Vagina (tissue), 2 donors: ENCODE results near the gene TRIM52. TPM values are rescaled to one million over a fixed set of nuclear protein-coding genes. Genes with fewer than 3 reads are reported as not detected.

ENCODE experiments used
- DNase-seq, 2 donors: peaks; one replicate each; pipeline ENCODE4 v3.0.0-alpha.2; 2017; ENCODE audit errors: extremely low spot score in 2 of 2
- H3K27ac ChIP-seq: fragments of 200-600 bp; sonication (generic); one replicate; pipeline ENCODE4 v1.5.1; 2019
- H3K27me3 ChIP-seq: fragments of 200-600 bp; sonication (generic); one replicate; pipeline ENCODE4 v1.5.1; 2019
- H3K36me3 ChIP-seq, 2 donors: fragments of 200-600 bp; sonication (generic); one replicate each; pipeline ENCODE4 v1.5.1; 2017 to 2019
- H3K4me1 ChIP-seq: fragments of 200-600 bp; sonication (generic); one replicate; pipeline ENCODE4 v1.5.1; 2019
- H3K4me3 ChIP-seq, 2 donors: fragments of 200-600 bp; sonication (generic); 1 replicate in 1 of 2; 2 replicates in 1 of 2; pipeline ENCODE4 v1.5.1; 2016 to 2019
- H3K9me3 ChIP-seq: fragments of 200-600 bp; sonication (generic); one replicate; pipeline ENCODE4 v1.5.1; 2019
- POLR2A ChIP-seq, 2 donors: fragments of 450-650 bp; IDR thresholded peaks; one replicate each; pipeline ENCODE4 v1.6.1; 2017; ENCODE audit warnings: antibody characterized with exemption in 2 of 2, mild to moderate bottlenecking in 2 of 2, moderate library complexity in 2 of 2
- POLR2AphosphoS5 ChIP-seq, 2 donors: sonication (generic); formaldehyde crosslinking; IDR thresholded peaks; one replicate each; pipeline ENCODE4 v1.9.0; 2017; ENCODE audit warnings: antibody characterized with exemption in 2 of 2, mild to moderate bottlenecking in 2 of 2, low read depth in 1 of 2; ENCODE audit not compliant: insufficient read depth in 1 of 2
- intact Hi-C: fragments of 100-400 bp; cut with DNase I; formaldehyde crosslinking; loops from one replicate; pipeline ENCODE4 v1.15.1; 2023
- total RNA-seq: library from RNA; depleted of rRNA; stranded (reverse); fragments of >200 nt; gene quantifications from one replicate; pipeline ENCODE4 v1.2.3, GENCODE V29; 2016
- TF ChIP-seq, protein P1 (sequence below), 3 experiments: fragments of 450-650 bp in 2 of 3; fragments of 200-600 bp in 1 of 3; sonication (generic) in 1 of 3; IDR thresholded peaks; one replicate each; pipeline ENCODE4 v1.5.1; 2017 to 2019; ENCODE audit warnings: antibody characterized with exemption in 3 of 3, mild to moderate bottlenecking in 2 of 3, moderate library complexity in 2 of 3

Gene TRIM52
- total RNA-seq, 1 donor from 2014 or later, result 17.2 TPM

DNA sequence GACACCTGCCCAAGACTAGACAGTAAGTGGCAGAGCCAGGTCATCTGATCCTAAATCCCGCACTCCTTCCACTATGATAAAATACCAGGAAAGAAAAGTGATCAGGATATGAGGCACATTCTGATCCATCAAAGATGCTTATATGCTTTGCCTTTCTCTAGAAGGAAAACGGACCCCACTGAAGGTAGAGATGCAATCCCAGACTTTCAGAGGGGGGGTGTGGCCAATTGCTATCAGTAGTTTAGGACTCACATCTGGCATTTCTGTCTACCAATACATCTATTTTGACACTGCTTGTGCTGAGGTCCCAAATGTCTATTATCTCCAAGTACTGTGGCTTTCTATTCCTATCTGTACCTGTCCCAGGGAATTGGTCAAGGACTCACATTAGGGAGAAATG, 1.7 kb downstream of the TRIM52 start:
- H3K27me3 ChIP-seq, result no peaks in the 10 kb centered on the region
- H3K4me3 ChIP-seq, result peak overlapping the region; percentile 89 to 99
- DNase-seq, result no peak
- intact Hi-C loops, result no loop called here
- H3K36me3 ChIP-seq, result peaks cover 0 to 9% of the 10 kb centered on the region in 2 donors
- TF ChIP-seq, protein P1, sequence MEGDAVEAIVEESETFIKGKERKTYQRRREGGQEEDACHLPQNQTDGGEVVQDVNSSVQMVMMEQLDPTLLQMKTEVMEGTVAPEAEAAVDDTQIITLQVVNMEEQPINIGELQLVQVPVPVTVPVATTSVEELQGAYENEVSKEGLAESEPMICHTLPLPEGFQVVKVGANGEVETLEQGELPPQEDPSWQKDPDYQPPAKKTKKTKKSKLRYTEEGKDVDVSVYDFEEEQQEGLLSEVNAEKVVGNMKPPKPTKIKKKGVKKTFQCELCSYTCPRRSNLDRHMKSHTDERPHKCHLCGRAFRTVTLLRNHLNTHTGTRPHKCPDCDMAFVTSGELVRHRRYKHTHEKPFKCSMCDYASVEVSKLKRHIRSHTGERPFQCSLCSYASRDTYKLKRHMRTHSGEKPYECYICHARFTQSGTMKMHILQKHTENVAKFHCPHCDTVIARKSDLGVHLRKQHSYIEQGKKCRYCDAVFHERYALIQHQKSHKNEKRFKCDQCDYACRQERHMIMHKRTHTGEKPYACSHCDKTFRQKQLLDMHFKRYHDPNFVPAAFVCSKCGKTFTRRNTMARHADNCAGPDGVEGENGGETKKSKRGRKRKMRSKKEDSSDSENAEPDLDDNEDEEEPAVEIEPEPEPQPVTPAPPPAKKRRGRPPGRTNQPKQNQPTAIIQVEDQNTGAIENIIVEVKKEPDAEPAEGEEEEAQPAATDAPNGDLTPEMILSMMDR (IDR thresholded peaks at IDR 0.05), result no peak
- TF ChIP-seq POLR2A (IDR thresholded peaks at IDR 0.05), result no peak
- TF ChIP-seq POLR2AphosphoS5 (IDR thresholded peaks at IDR 0.05; ENCODE audit: insufficient read depth in 1 of 2, low read depth in 1 of 2), result no peak
- no peak overlapping the region for H3K27ac ChIP-seq
- peaks cover 72% of the 10 kb centered on the region for H3K4me1 ChIP-seq
- H3K9me3 ChIP-seq, result no peaks in the 10 kb centered on the region

DNA sequence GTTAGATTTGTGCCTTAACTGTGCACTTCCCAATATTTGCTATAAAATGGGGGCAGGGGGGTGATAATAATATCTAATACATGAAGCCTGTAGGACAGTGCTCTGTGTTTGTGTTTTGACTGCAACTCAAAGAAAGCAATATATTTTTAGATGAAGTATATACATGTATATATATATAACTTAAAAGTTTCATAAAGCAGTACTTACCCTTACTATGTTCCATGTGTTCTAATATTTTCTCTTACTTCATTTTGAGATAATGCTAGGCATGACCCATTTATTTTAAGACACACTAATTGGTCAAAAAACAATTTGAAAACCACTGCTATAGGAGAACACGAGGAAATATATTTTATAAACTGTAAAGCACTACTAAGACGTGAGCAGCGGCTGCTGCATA, 2.4 kb downstream of the TRIM52 start:
- Histone ChIP-seq H3K36me3 (peaks cover 0 to 13% of the 10 kb centered on the region in 2 donors), H3K27ac (no peak overlapping the region), H3K4me3 (peak overlapping the region; percentile 89 to 99), H3K9me3 (no peaks in the 10 kb centered on the region), H3K27me3 (no peaks in the 10 kb centered on the region), H3K4me1 (peaks cover 77% of the 10 kb centered on the region)
- intact Hi-C loops, result no loop called here
- DNase-seq, result no peak
- TF ChIP-seq POLR2A (IDR thresholded peaks at IDR 0.05) (no peak), POLR2AphosphoS5 (IDR thresholded peaks at IDR 0.05; ENCODE audit: insufficient read depth in 1 of 2, low read depth in 1 of 2) (no peak)
- TF ChIP-seq, protein P1 (IDR thresholded peaks at IDR 0.05), result no peak

DNA sequence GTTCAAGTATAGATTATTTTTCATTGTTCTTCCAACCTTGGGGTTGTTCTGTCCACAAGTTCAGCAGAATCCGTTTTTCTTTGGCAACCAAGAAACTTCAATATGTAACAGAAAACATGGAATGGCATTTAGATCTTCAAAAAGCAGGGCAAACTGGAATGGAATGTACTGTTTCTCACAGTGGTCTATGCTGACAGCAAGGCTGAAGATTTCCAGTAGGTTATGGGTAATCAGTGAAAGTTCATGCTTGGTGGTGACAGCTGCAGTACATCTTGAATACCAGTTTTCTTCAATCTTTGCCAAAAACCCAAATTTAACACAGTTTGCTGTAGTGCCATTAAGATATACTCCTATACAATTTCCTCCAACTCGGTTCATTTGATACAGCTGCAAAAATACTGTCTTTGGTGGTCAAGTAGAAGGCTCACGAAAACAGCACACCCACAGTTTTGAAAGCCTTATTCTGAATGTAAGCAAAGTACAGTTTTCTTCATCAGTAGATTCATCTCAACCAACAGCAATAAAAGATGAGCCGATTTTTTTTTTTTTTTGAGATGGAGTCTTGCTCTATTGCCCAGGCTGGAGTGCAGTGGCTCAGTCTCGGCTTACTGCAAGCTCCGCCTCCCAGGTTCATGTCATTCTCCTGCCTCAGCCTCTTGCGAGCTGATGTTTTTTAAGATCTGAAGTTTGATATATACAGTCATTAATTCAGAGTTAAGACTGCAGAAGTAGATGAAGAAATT, 4.9 kb downstream of the TRIM52 start:
- TF ChIP-seq, protein P1 (IDR thresholded peaks at IDR 0.05), result no peak
- no peak for TF ChIP-seq POLR2A (IDR thresholded peaks at IDR 0.05)
- no peak for TF ChIP-seq POLR2AphosphoS5 (IDR thresholded peaks at IDR 0.05; ENCODE audit: insufficient read depth in 1 of 2, low read depth in 1 of 2)
- H3K4me1 ChIP-seq, result peaks cover 88% of the 10 kb centered on the region

DNA sequence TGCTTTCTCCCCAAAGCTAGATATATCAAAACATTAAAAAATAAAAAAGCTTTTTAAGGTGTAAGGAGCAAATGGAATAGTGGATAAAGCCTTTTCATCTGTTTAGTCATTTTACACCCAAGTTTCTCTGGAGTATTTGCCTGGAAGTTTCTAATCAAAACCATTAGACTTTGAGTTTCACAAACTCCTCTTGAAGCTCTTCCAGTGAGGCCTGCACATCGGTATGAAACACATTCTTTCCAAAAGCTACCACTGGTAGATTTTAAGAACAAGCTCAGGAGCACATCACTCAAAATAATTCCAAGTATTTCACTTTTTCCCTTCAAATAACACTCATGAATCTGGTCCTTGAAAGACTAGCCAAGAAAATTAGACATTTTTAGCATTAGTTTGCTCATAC, 5.7 kb downstream of the TRIM52 start:
- H3K36me3 ChIP-seq, result peaks cover 0 to 12% of the 10 kb centered on the region in 2 donors
- H3K9me3 ChIP-seq, result no peaks in the 10 kb centered on the region

More for the DNA sequence above, 4.9 kb downstream of the TRIM52 start:
- H3K4me3 ChIP-seq, result no peak overlapping the region
- peaks cover 0 to 12% of the 10 kb centered on the region in 2 donors for H3K36me3 ChIP-seq
- H3K27me3 ChIP-seq, result no peaks in the 10 kb centered on the region
- DNase-seq, result no peak
- no peaks in the 10 kb centered on the region for H3K9me3 ChIP-seq
- intact Hi-C loops, result no loop called here
- H3K27ac ChIP-seq, result no peak overlapping the region

More for the DNA sequence above, 5.7 kb downstream of the TRIM52 start:
- DNase-seq, result no peak
- intact Hi-C loops, result no loop called here
- Histone ChIP-seq H3K4me1 (peaks cover 90% of the 10 kb centered on the region), H3K27ac (no peak overlapping the region), H3K27me3 (no peaks in the 10 kb centered on the region), H3K4me3 (no peak overlapping the region)
- no peak for TF ChIP-seq POLR2A (IDR thresholded peaks at IDR 0.05)
- TF ChIP-seq, protein P1 (IDR thresholded peaks at IDR 0.05), result no peak
- no peak for TF ChIP-seq POLR2AphosphoS5 (IDR thresholded peaks at IDR 0.05; ENCODE audit: insufficient read depth in 1 of 2, low read depth in 1 of 2)
